BJ (cell line): ENCODE measurements around the gene MTOR. TPM values are rescaled to one million over a fixed set of nuclear protein-coding genes. Genes with fewer than 3 reads are reported as not detected.

Source experiments
- CTCF ChIA-PET: fragments of 350-600 bp; formaldehyde crosslinking; extraction: SDS; loops from one replicate; lab custom pipeline; 2021; ENCODE audit warnings: antibody characterized with exemption, inconsistent platforms; lab: Yijun Ruan, JAX
- POLR2A ChIA-PET: fragments of 300-600 bp; sonication (Branson Sonifier 250); formaldehyde crosslinking; extraction: SDS; loops from one replicate; lab custom pipeline; 2021; ENCODE audit warnings: antibody characterized with exemption; lab: Charles Lee
- DNase-seq: peaks from one replicate; pipeline ENCODE4 v3.0.0-alpha.2; 2011; ENCODE audit warnings: low read depth
- H3K27me3 ChIP-seq: 2 replicates; pipeline ENCODE4 v1.6.0; 2011; ENCODE audit warnings: low read length; ENCODE audit not compliant: control insufficient read depth, insufficient read depth
- H3K36me3 ChIP-seq: 2 replicates; pipeline ENCODE4 v1.5.1; 2011; ENCODE audit warnings: low read length; ENCODE audit not compliant: control insufficient read depth, insufficient read depth
- H3K4me3 ChIP-seq: 2 replicates; pipeline ENCODE4 v1.5.1; 2011; ENCODE audit warnings: low read depth, mild to moderate bottlenecking, control low read depth, low read length
- polyA plus RNA-seq: library from polyadenylated mRNA; depleted of rRNA; stranded (reverse); fragments of >200 nt; gene quantifications from 2 replicates; pipeline ENCODE4 v1.2.3, GENCODE V29; 2011
- TF ChIP-seq, protein P1 (sequence below): IDR thresholded peaks from 2 replicates; pipeline ENCODE4 v1.5.1; 2011; ENCODE audit warnings: low read depth, mild to moderate bottlenecking, control low read depth, inconsistent platforms, low read length, moderate library complexity; ENCODE audit not compliant: insufficient read depth

The MTOR gene
- polyA plus RNA-seq, 1 experiment = 31.6 TPM

DNA sequence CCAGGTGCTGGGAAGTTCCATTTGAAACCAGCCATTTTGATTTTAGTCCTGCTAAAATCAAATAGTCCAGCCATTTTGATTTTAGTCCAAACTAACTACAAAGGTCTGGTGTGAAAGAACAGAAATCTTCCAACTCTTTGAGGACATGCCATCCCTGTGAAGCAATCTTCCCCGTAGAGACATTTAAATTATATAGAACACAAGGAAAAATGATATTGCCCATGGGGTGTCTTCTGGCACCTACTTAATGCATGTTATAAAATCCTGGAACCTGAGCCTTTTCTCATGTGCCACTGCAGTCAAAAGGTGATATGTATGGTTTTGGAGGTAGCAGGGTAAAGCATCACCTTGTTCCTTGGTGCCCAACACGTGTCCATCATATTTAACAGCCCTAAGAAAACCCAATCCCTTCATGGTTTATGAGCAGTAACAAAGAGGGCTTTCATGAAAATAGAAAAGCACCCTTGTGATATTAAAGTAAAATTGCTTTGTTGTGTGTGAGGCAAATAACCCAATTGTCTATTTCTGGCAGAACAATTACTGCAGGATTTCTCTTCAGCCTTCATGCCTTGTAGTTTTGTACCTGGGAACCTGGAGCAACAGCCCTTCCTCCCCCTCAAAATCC is 46.9 kb downstream of the MTOR start:
- Histone ChIP-seq H3K36me3 (peaks cover 21% of the 10 kb centered on the region), H3K27me3 (no peaks in the 10 kb centered on the region), H3K4me3 (no peak overlapping the region)
- POLR2A ChIA-PET = no interaction called here
- CTCF ChIA-PET = interaction anchor here (2.1 kb wide), 1 partner anchor 10 kb away, joined by 4 read pairs; no protein-coding TSS in a partner anchor
- no peak for DNase-seq
- TF ChIP-seq, protein P1, sequence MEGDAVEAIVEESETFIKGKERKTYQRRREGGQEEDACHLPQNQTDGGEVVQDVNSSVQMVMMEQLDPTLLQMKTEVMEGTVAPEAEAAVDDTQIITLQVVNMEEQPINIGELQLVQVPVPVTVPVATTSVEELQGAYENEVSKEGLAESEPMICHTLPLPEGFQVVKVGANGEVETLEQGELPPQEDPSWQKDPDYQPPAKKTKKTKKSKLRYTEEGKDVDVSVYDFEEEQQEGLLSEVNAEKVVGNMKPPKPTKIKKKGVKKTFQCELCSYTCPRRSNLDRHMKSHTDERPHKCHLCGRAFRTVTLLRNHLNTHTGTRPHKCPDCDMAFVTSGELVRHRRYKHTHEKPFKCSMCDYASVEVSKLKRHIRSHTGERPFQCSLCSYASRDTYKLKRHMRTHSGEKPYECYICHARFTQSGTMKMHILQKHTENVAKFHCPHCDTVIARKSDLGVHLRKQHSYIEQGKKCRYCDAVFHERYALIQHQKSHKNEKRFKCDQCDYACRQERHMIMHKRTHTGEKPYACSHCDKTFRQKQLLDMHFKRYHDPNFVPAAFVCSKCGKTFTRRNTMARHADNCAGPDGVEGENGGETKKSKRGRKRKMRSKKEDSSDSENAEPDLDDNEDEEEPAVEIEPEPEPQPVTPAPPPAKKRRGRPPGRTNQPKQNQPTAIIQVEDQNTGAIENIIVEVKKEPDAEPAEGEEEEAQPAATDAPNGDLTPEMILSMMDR = no peak

DNA sequence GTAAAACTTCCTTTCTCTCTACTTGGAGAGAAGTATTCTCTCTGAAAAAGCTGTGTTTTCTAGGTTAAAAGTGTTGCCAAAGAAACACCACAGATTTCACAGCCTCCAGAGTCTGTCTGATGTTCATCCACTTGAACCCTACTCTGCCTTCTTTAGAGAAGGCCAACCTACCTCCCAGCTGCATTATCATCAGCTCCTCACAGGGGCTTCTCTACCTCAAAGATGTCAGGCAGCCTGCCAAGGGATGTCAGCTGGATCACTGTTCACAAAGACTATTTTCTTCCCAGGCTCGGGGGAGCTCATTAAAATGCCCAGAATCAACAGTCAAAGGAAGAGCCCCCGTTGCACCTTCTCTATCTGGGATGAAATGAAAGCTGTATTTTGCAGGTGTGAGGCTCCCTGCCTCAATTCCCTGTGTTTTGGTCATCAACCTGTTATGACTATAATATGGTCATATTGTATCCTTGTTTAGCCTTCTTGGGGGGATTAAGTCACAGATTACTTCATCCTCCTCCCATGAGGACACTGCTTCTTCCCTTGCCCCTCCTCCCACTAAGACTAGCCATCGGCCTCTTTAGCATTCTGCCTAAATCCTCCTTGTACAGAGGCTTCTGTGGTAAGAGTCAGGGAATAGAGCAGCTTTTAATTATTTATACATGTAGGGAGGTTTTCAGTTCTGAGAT is 47.5 kb downstream of the MTOR start:
- ChIA-PET POLR2A (no interaction called here), CTCF (interaction anchor here (1.4 kb wide), 1 partner anchor 8 kb away, joined by 3 read pairs; no protein-coding TSS in a partner anchor)
- DNase-seq = no peak
- Histone ChIP-seq H3K4me3 (no peak overlapping the region), H3K27me3 (no peaks in the 10 kb centered on the region), H3K36me3 (peaks cover 21% of the 10 kb centered on the region)
- TF ChIP-seq, protein P1 = no peak

DNA sequence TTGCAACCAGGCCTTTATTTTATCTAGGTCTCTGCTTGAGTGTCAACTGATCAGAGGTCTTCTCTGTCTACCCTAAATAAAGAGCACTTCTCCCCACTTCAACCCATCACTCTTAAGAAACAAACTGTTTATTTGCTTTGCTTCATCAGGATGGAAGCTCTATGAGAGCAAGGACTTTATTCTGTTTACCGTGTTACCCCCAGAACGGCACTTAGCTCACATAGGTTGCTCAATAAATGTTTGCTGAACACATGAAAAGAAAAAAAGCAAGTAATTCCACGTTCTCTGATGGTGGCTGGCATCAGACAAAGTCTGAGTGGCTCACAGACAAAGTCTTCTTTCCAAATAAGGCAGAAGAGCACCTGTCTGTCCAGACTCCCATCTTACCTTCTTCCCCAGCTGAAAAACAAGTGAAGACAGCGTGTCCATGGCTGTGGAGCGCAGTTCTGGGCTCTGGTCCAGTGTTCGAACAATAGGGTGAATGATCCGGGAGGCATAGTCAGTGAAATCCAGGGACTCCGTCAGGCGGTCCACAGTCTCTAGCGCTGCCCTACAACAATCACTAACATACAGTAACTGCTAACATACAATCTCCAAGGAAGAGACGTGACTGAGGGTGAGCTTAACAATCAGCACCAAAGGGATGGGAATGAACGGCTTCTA is 50.3 kb downstream of the MTOR start:
- H3K27me3 ChIP-seq = no peaks in the 10 kb centered on the region
- no peak for DNase-seq
- TF ChIP-seq, protein P1 = no peak
- ChIA-PET CTCF (interaction anchor here (1.0 to 2.9 kb wide), 4 partner anchors 9 to 174 kb away, joined by 3 to 10 read pairs (median 4); no protein-coding TSS in a partner anchor), POLR2A (no interaction called here)
- H3K4me3 ChIP-seq = no peak overlapping the region
- H3K36me3 ChIP-seq = peaks cover 21% of the 10 kb centered on the region

DNA sequence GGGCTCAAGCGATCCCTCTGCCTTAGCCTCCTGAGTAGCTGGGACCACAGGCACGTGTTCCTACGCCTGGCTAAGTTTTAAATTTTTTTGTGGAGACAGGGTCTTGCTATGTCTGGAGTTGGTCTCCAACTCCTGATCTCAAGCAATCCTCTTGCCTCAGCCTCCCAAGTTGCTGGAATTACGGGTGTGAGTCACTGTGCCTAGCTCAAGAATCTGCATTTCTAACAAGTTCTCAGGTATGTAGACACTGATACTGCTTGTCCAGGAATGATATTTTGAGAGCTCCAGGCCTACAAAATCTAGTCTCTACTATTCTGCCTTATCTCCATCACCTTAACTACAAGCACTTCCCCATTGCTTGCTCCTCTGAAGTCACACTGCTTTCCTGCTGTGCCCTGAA is 50.9 kb downstream of the MTOR start:
- no peak overlapping the region for H3K4me3 ChIP-seq
- no peak for DNase-seq
- TF ChIP-seq, protein P1 = no peak
- peaks cover 21% of the 10 kb centered on the region for H3K36me3 ChIP-seq
- ChIA-PET CTCF (interaction anchor here (1.0 to 2.9 kb wide), 4 partner anchors 9 to 174 kb away, joined by 3 to 10 read pairs (median 4); no protein-coding TSS in a partner anchor), POLR2A (no interaction called here)
- H3K27me3 ChIP-seq = no peaks in the 10 kb centered on the region
